ENCODE measurements around the gene OPRL1. TPM values are rescaled to one million over a fixed set of nuclear protein-coding genes. Genes with fewer than 3 reads are reported as not detected.
A peak's percentile ranks its signal among the peaks of the same experiment; 100 is the strongest.

OPRL1 gene
- polyA plus RNA-seq, 1 of the 3 experiments (the other 2 are of a cell fraction), result 1.8 TPM

DNA sequence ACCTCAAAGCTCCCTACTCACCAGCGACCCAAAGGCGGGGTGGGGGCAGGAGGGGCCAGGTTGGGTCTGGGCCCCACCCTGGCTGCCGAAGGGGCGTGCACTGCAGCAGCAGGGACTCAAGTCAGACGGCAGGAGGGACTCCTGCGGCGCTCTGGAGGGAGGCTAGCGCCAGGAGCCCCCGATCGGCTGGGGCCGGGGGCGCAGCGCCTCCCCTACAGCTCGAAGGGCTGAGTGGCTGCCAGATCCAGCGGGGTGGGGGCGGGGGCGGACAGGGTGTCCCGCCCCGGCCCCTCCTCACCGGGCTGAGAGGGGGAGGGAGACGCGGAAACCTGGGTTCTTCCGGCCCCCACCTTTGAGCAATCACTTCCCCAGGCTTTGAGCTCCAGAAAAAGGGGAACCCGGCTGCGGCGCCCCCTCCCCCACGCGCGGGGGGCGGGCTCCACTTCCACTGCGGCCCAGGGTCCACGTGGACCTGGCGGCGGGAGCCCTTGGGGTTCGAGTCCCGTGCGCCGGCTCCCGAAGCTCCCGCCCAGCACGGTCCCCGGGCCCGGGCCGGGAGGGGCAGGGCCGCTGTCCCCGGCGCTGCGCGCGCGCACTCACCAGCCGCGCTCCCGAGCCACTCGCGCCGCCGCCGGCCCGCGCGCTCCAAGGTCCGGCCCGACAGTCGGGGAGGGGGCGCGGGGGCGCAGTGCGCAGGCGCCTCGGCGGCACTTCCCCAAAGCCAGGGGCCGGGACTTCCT is 439 bp upstream of the OPRL1 start, which contains the start of gene RGS19:
Gene RGS19, minus strand, starts transcription at position 246 of the 740 bp plus-strand sequence. CDS start 2,632 bp downstream, outside the sequence.
- POLR2A ChIA-PET, result interaction anchor here (0.6 to 1.2 kb wide), 4 partner anchors 10 to 93 kb away, joined by 3 to 6 read pairs (median 3); partner anchors contain the start of gene TCEA2
- no peaks in the 10 kb centered on the region for H4K20me1 ChIP-seq (ENCODE audit: insufficient read depth)
- peak within 1 kb of the TSS; percentile 72; the same call in 1 of the 2 replicates for H2AFZ ChIP-seq (ENCODE audit: low read depth)

DNA sequence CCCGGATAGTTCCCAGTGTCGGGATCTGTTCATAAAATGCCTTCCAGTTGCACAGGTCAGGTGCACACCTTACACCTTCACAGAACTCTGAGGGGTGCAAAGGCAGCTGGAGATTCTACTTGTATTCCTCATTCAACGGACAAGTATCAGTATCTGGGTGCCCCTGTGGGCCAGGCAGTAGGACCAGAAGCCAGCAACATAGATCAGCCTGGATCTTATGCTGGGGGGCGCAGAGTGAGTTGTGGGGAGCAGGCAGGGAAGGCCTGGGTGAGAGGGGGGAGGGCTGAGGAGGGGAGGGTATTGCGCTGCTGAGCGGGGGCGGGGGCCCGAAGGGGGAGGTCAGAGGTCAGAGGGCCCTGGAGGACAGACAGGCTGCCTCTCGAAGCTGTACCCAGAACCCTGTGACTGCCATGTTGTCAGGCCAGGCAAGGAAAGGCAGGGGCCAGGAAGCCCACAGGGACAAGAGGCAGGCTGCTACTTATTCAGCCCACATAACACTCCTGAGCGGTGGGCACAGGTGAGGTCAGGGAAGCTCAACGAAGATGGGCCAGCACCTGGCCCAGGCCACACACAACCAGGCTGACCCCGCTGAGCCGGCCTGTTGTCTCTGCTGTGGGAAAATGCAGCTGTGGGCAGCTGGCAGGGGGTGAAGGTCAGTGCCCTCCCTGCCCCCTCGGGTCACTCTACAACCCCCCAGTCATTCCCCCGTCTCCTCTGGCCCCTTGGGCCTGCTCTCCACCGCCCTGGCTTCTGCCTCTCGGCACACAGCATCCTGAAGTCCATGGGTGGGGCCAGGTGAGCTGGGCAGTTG is 1.1 kb downstream of the OPRL1 start:
- Histone ChIP-seq H3K4me2 (peak overlapping the region; percentile 82; the same call in 1 of the 2 replicates), H4K20me1 (ENCODE audit: insufficient read depth) (no peaks in the 10 kb centered on the region), H3K4me1 (ENCODE audit: control insufficient read depth in 1 of 2, insufficient read depth in 2 of 2, low read depth in 1 of 2, low read length in 1 of 2) (peaks cover 13 to 36% of the 10 kb centered on the region in 2 experiments; a peak in 3 of 4 replicates), H3K27me3 (ENCODE audit: insufficient read depth) (no peaks in the 10 kb centered on the region; the same call in 1 of the 2 replicates), H3K9ac (no peak overlapping the region), H3K27ac (ENCODE audit: low read depth in 2 of 2, low read length in 1 of 2) (no peak overlapping the region), H3K9me3 (no peaks in the 10 kb centered on the region), H2AFZ (ENCODE audit: low read depth) (no peak overlapping the region), H3F3A (replicated peaks; ENCODE audit: insufficient read depth) (peaks cover 14% of the 10 kb centered on the region), H3K36me3 (replicated peaks in 1 of 2; ENCODE audit: control insufficient read depth in 1 of 2, insufficient read depth in 2 of 2, low read length in 1 of 2) (no peaks in the 10 kb centered on the region), H3K79me2 (ENCODE audit: insufficient read depth) (no peaks in the 10 kb centered on the region), H3K4me3 (ENCODE audit: low read depth in 2 of 2, low read length in 1 of 2) (peak overlapping the region in 1 of 2 experiments; percentile 80; a peak in 3 of 4 replicates), H3K9me2 (no peaks in the 10 kb centered on the region)
- no peak for TF ChIP-seq MEF2A (IDR thresholded peaks at IDR 0.05; ENCODE audit: borderline replicate concordance, low read depth)
- TF ChIP-seq, protein P1, sequence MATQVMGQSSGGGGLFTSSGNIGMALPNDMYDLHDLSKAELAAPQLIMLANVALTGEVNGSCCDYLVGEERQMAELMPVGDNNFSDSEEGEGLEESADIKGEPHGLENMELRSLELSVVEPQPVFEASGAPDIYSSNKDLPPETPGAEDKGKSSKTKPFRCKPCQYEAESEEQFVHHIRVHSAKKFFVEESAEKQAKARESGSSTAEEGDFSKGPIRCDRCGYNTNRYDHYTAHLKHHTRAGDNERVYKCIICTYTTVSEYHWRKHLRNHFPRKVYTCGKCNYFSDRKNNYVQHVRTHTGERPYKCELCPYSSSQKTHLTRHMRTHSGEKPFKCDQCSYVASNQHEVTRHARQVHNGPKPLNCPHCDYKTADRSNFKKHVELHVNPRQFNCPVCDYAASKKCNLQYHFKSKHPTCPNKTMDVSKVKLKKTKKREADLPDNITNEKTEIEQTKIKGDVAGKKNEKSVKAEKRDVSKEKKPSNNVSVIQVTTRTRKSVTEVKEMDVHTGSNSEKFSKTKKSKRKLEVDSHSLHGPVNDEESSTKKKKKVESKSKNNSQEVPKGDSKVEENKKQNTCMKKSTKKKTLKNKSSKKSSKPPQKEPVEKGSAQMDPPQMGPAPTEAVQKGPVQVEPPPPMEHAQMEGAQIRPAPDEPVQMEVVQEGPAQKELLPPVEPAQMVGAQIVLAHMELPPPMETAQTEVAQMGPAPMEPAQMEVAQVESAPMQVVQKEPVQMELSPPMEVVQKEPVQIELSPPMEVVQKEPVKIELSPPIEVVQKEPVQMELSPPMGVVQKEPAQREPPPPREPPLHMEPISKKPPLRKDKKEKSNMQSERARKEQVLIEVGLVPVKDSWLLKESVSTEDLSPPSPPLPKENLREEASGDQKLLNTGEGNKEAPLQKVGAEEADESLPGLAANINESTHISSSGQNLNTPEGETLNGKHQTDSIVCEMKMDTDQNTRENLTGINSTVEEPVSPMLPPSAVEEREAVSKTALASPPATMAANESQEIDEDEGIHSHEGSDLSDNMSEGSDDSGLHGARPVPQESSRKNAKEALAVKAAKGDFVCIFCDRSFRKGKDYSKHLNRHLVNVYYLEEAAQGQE (IDR thresholded peaks at IDR 0.05; ENCODE audit: low read depth, low read length), result no peak
- TF ChIP-seq, protein P2, sequence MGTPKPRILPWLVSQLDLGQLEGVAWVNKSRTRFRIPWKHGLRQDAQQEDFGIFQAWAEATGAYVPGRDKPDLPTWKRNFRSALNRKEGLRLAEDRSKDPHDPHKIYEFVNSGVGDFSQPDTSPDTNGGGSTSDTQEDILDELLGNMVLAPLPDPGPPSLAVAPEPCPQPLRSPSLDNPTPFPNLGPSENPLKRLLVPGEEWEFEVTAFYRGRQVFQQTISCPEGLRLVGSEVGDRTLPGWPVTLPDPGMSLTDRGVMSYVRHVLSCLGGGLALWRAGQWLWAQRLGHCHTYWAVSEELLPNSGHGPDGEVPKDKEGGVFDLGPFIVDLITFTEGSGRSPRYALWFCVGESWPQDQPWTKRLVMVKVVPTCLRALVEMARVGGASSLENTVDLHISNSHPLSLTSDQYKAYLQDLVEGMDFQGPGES (IDR thresholded peaks at IDR 0.05; ENCODE audit: low read depth, low read length), result no peak
- no peak for TF ChIP-seq RFX5 (IDR thresholded peaks at IDR 0.05; ENCODE audit: low read length)
- TF ChIP-seq EP300 (IDR thresholded peaks at IDR 0.05; ENCODE audit: borderline replicate concordance in 1 of 2, low read depth in 1 of 2, low read length in 1 of 2), result no peak
- no peak for TF ChIP-seq YY1 (IDR thresholded peaks at IDR 0.05; ENCODE audit: low read depth)
- no peak for TF ChIP-seq EZH2phosphoT487 (IDR thresholded peaks at IDR 0.05; ENCODE audit: borderline replicate concordance, low read depth)
- TF ChIP-seq GATA2 (CRISPR knock-in tag; IDR thresholded peaks at IDR 0.05), result no peak
- TF ChIP-seq, protein P3, sequence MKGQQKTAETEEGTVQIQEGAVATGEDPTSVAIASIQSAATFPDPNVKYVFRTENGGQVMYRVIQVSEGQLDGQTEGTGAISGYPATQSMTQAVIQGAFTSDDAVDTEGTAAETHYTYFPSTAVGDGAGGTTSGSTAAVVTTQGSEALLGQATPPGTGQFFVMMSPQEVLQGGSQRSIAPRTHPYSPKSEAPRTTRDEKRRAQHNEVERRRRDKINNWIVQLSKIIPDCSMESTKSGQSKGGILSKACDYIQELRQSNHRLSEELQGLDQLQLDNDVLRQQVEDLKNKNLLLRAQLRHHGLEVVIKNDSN (IDR thresholded peaks at IDR 0.05; ENCODE audit: borderline replicate concordance, low read depth), result no peak
- TF ChIP-seq FOXJ3 (CRISPR knock-in tag; IDR thresholded peaks at IDR 0.05), result no peak
- no peak for TF ChIP-seq TCF12 (IDR thresholded peaks at IDR 0.05)
- ChIA-PET POLR2A (no interaction called here), CTCF (interaction anchor here (0.7 to 12.9 kb wide), 9 partner anchors 11 to 107 kb away, joined by 3 to 252 read pairs (median 6); partner anchors contain the start of gene NPBWR2)
- 94% methylated on average over 10 of the region's 17 CpGs for WGBS (ENCODE audit: low lambda C conversion rate)
- DNase-seq, result no peak

More for the DNA sequence above, 439 bp upstream of the OPRL1 start, which contains the start of gene RGS19:
- Histone ChIP-seq H3K4me3 (ENCODE audit: low read depth in 2 of 2, low read length in 1 of 2) (peak within 1 kb of the TSS; percentile 76 to 80), H3K4me2 (peak within 1 kb of the TSS; percentile 99), H3K79me2 (ENCODE audit: insufficient read depth) (no peaks in the 10 kb centered on the region), H3F3A (replicated peaks; ENCODE audit: insufficient read depth) (peaks cover 14% of the 10 kb centered on the region), H3K27ac (ENCODE audit: low read depth in 2 of 2, low read length in 1 of 2) (peak within 1 kb of the TSS in 1 of 2 experiments; percentile 68; a peak in 2 of 4 replicates), H3K9me2 (no peaks in the 10 kb centered on the region), H3K9ac (peak within 1 kb of the TSS; percentile 76), H3K4me1 (ENCODE audit: control insufficient read depth in 1 of 2, insufficient read depth in 2 of 2, low read depth in 1 of 2, low read length in 1 of 2) (peaks cover 13 to 34% of the 10 kb centered on the region in 2 experiments; a peak in 3 of 4 replicates), H3K36me3 (replicated peaks in 1 of 2; ENCODE audit: control insufficient read depth in 1 of 2, insufficient read depth in 2 of 2, low read length in 1 of 2) (no peaks in the 10 kb centered on the region), H3K9me3 (no peaks in the 10 kb centered on the region), H3K27me3 (ENCODE audit: insufficient read depth) (no peaks in the 10 kb centered on the region)
- DNase-seq, result peak; percentile 96
- 0% methylated on average over 6 of the region's 73 CpGs for WGBS (ENCODE audit: low lambda C conversion rate)
- TF ChIP-seq RFX5 (IDR thresholded peaks at IDR 0.05; ENCODE audit: low read length) (no peak), CHD2 (IDR thresholded peaks at IDR 0.05; ENCODE audit: low read length, partially characterized antibody) (peak; percentile 39), NRF1 (IDR thresholded peaks at IDR 0.05; ENCODE audit: low read depth, low read length) (peak; percentile 78), GABPA (IDR thresholded peaks at IDR 0.05; ENCODE audit: low read depth) (0 out of 2 replicates have a peak, but pooled peaks have one; percentile 9), FOXJ3 (CRISPR knock-in tag; IDR thresholded peaks at IDR 0.05) (no peak), MXI1 (IDR thresholded peaks at IDR 0.05; ENCODE audit: low read depth, low read length) (peak; percentile 67)
- TF ChIP-seq, protein P4, sequence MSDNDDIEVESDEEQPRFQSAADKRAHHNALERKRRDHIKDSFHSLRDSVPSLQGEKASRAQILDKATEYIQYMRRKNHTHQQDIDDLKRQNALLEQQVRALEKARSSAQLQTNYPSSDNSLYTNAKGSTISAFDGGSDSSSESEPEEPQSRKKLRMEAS (IDR thresholded peaks at IDR 0.05; ENCODE audit: low read depth), result no peak
- CTCF ChIA-PET, result interaction anchor here (0.7 to 12.9 kb wide), 12 partner anchors 9 to 139 kb away, joined by 3 to 252 read pairs (median 4); partner anchors contain the start of genes NPBWR2 and PRPF6
